K562 (cell line): ENCODE data around the gene ELOVL5. TPM values are rescaled to one million over a fixed set of nuclear protein-coding genes. Genes with fewer than 3 reads are reported as not detected.

Experiments
- CBX3 ChIP-seq, 2 experiments: IDR thresholded peaks; 1 replicate in 1 of 2; 2 replicates in 1 of 2; pipeline ENCODE4 v1.6.1; 2012; ENCODE audit warnings: inconsistent platforms in 2 of 2, low read length in 2 of 2, borderline replicate concordance in 1 of 2, control low read depth in 1 of 2
- ETS2 ChIP-seq: IDR thresholded peaks from 2 replicates; pipeline ENCODE4 v1.6.1; 2016; ENCODE audit warnings: borderline replicate concordance, missing genetic modification characterization, mild to moderate bottlenecking, moderate library complexity, missing compliant biosample characterization; ENCODE audit not compliant: poor library complexity, severe bottlenecking
- FOXJ2 ChIP-seq: fragments of 200-800 bp; sonication (Bioruptor generic); IDR thresholded peaks from 2 replicates; pipeline ENCODE4 v1.6.1; 2016; ENCODE audit warnings: missing genetic modification characterization, missing compliant biosample characterization
- KDM5B ChIP-seq: fragments of 200-600 bp; sonication (generic); IDR thresholded peaks from 2 replicates; pipeline ENCODE4 v1.6.1; 2012; ENCODE audit warnings: low read depth, mild to moderate bottlenecking, moderate library complexity, low read length, control low read depth, inconsistent platforms; ENCODE audit not compliant: insufficient replicate concordance
- PCBP1 ChIP-seq: fragments of 200-400 bp; formaldehyde crosslinking; IDR thresholded peaks from 2 replicates; pipeline ENCODE4 v1.6.1; 2018; ENCODE audit warnings: mild to moderate bottlenecking, low read depth, low read length; ENCODE audit not compliant: poor library complexity, severe bottlenecking
- PHTF2 ChIP-seq: fragments of 250-450 bp; sonication (Bioruptor Pico); IDR thresholded peaks from 2 replicates; pipeline ENCODE4 v1.5.0; 2021; ENCODE audit warnings: mild to moderate bottlenecking
- RUNX1 ChIP-seq: sonication (generic); IDR thresholded peaks from 2 replicates; pipeline ENCODE4 v1.6.1; 2016; ENCODE audit warnings: antibody characterized with exemption, low read depth
- STAG1 ChIP-seq: sonication (generic); formaldehyde crosslinking; IDR thresholded peaks from 2 replicates; pipeline ENCODE4 v1.5.0; 2020; ENCODE audit warnings: missing genetic modification reagents, borderline replicate concordance
- STAT5A ChIP-seq: IDR thresholded peaks from 2 replicates; pipeline ENCODE4 v1.6.1; 2012; ENCODE audit warnings: low read length, inconsistent platforms, borderline replicate concordance
- TAF1 ChIP-seq: IDR thresholded peaks from 2 replicates; pipeline ENCODE4 v1.6.1; 2011; ENCODE audit warnings: mild to moderate bottlenecking, low read length, moderate library complexity; ENCODE audit not compliant: insufficient read depth, control insufficient read depth, severe bottlenecking; ENCODE audit errors: extremely low read depth
- ZBTB17 ChIP-seq: fragments of 450-650 bp; formaldehyde crosslinking; IDR thresholded peaks from 2 replicates; pipeline ENCODE4 v1.4.0; 2020; ENCODE audit warnings: mild to moderate bottlenecking
- ZNF124 ChIP-seq: sonication (generic); formaldehyde crosslinking; IDR thresholded peaks from 2 replicates; pipeline ENCODE4 v1.8.1; 2022; ENCODE audit warnings: missing genetic modification reagents
- ZNF274 ChIP-seq: IDR thresholded peaks from 2 replicates; pipeline ENCODE4 v1.6.1; 2011; ENCODE audit warnings: low read depth, mild to moderate bottlenecking, low read length, moderate library complexity, borderline replicate concordance
- ZNF436 ChIP-seq: fragments of 250-450, 450-650 bp; sonication (Bioruptor Pico); formaldehyde crosslinking; IDR thresholded peaks from 2 replicates; pipeline ENCODE4 v1.7.0; 2020; ENCODE audit warnings: mild to moderate bottlenecking
- ZNF561 ChIP-seq: fragments of 450-650 bp; formaldehyde crosslinking; conservative IDR thresholded peaks from 2 replicates; pipeline ENCODE4 v1.4.0; 2020; ENCODE audit warnings: mild to moderate bottlenecking, moderate library complexity
- ZNF583 ChIP-seq: fragments of 250-450 bp; sonication (Bioruptor Pico); IDR thresholded peaks from 2 replicates; pipeline ENCODE4 v1.4.0; 2020
- polyA plus RNA-seq, 8 experiments: library from polyadenylated mRNA; depleted of rRNA in 4 of 8; stranded (reverse) in 5 of 8; unstranded in 3 of 8; fragments of >200 nt; fragmentation: Nextera tagmentation in 2 of 8; fragmentation: Illumina TruSeq in 1 of 8; extraction: Ambion mirVana in 2 of 8; extraction: Trizol in 1 of 8; gene quantifications; 2 replicates each; pipeline versions ENCODE4 v1.2.1 to v1.2.3, GENCODE V29; 2011 to 2014; ENCODE audit warnings: inconsistent platforms in 1 of 8, missing spikeins in 1 of 8
- total RNA-seq, 7 experiments: library from RNA; depleted of rRNA in 6 of 7; stranded (reverse); fragments of >200 nt in 6 of 7; fragmentation: Illumina TruSeq in 2 of 7; extraction: Trizol in 2 of 7; gene quantifications; 2 replicates each; pipeline versions ENCODE4 v1.2.1 to v1.2.3, GENCODE V29; 2011 to 2021; ENCODE audit warnings: low replicate concordance in 1 of 7
- TF ChIP-seq, protein P1 (sequence below): sonication (generic); formaldehyde crosslinking; IDR thresholded peaks from 2 replicates; pipeline ENCODE4 v1.8.0; 2022; ENCODE audit warnings: mild to moderate bottlenecking, missing genetic modification reagents
- TF ChIP-seq, protein P2 (sequence below): fragments of 250-450 bp; sonication (Bioruptor Pico); IDR thresholded peaks from 2 replicates; pipeline ENCODE4 v1.5.0; 2020; ENCODE audit warnings: mild to moderate bottlenecking
- TF ChIP-seq, protein P3 (sequence below): sonication (generic); formaldehyde crosslinking; IDR thresholded peaks from 2 replicates; pipeline ENCODE4 v1.8.0; 2022; ENCODE audit warnings: mild to moderate bottlenecking, missing genetic modification reagents

The ELOVL5 gene
- total and polyA plus RNA-seq, 9 of the 15 experiments (the other 6 are each of a cell fraction or from before 2014, with no cell fraction given) = 70.6 to 245 (median 132) TPM

DNA sequence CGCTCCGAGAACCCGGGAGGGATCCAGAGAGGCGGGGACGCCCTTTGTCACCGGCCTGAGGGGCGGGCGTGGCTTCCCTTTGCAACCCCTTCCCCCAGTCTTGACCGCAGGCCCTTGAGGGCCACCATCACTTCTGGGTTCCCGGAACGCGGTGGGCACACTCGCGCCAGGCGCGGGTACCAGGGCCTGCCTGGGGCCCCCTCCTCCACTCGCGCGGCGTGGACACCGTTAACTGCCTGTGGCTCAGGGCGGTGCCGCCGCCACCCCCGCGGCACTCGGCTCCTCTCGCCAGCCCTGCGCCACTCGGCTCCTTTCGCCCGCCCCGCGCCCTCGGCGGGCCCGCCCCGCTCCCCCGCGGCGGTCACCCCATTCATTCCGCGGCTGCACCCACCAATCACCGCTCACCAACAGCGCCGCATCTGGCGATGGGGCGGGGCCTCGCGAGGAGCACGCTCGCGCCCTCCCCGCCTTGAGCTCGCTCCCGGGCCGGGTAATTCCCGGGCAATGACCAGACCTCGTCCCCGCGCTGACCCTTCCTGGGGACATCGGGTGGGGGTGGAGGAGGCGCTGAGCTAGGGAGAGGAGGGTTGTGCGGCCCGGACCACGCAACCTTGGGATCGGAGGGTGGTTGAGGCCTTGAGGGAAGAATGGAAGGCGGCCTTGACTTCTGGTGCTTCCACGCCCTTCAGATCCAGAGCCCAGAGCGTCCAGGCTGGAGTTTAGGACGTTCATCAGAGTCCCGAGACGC is 10.5 kb upstream of the ELOVL5 start (continued):
- TF ChIP-seq, protein P1, sequence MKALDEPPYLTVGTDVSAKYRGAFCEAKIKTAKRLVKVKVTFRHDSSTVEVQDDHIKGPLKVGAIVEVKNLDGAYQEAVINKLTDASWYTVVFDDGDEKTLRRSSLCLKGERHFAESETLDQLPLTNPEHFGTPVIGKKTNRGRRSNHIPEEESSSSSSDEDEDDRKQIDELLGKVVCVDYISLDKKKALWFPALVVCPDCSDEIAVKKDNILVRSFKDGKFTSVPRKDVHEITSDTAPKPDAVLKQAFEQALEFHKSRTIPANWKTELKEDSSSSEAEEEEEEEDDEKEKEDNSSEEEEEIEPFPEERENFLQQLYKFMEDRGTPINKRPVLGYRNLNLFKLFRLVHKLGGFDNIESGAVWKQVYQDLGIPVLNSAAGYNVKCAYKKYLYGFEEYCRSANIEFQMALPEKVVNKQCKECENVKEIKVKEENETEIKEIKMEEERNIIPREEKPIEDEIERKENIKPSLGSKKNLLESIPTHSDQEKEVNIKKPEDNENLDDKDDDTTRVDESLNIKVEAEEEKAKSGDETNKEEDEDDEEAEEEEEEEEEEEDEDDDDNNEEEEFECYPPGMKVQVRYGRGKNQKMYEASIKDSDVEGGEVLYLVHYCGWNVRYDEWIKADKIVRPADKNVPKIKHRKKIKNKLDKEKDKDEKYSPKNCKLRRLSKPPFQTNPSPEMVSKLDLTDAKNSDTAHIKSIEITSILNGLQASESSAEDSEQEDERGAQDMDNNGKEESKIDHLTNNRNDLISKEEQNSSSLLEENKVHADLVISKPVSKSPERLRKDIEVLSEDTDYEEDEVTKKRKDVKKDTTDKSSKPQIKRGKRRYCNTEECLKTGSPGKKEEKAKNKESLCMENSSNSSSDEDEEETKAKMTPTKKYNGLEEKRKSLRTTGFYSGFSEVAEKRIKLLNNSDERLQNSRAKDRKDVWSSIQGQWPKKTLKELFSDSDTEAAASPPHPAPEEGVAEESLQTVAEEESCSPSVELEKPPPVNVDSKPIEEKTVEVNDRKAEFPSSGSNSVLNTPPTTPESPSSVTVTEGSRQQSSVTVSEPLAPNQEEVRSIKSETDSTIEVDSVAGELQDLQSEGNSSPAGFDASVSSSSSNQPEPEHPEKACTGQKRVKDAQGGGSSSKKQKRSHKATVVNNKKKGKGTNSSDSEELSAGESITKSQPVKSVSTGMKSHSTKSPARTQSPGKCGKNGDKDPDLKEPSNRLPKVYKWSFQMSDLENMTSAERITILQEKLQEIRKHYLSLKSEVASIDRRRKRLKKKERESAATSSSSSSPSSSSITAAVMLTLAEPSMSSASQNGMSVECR = no peak; the same call in 1 of the 2 replicates
- TF ChIP-seq STAT5A (no peak), ZNF583 (CRISPR knock-in tag) (peak; percentile 50; the same call in 1 of the 2 replicates), ZNF561 (no peak), RUNX1 (no peak), KDM5B (peak; percentile 72), ZNF436 (no peak), CBX3 (IDR thresholded peaks at IDR 0.05; ENCODE audit: borderline replicate concordance in 1 of 2, low read length in 2 of 2) (peak in 1 of 2 experiments; percentile 57; a peak in 2 of 3 replicates), ETS2 (tag) (no peak), ZNF274 (no peak), TAF1 (peak; percentile 47), ZBTB17 (CRISPR knock-in tag) (peak; percentile 93), STAG1 (no peak), PHTF2 (CRISPR knock-in tag) (no peak), FOXJ2 (tag) (no peak), PCBP1 (no peak), ZNF124 (no peak)
- TF ChIP-seq, protein P2, sequence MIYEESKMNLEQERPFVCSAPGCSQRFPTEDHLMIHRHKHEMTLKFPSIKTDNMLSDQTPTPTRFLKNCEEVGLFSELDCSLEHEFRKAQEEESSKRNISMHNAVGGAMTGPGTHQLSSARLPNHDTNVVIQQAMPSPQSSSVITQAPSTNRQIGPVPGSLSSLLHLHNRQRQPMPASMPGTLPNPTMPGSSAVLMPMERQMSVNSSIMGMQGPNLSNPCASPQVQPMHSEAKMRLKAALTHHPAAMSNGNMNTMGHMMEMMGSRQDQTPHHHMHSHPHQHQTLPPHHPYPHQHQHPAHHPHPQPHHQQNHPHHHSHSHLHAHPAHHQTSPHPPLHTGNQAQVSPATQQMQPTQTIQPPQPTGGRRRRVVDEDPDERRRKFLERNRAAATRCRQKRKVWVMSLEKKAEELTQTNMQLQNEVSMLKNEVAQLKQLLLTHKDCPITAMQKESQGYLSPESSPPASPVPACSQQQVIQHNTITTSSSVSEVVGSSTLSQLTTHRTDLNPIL = no peak
- TF ChIP-seq, protein P3, sequence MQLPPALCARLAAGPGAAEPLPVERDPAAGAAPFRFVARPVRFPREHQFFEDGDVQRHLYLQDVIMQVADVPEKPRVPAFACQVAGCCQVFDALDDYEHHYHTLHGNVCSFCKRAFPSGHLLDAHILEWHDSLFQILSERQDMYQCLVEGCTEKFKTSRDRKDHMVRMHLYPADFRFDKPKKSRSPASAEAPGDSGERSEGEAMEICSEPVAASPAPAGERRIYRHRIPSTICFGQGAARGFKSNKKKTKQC = peak; percentile 58; the same call in 1 of the 2 replicates
